Kidney tubule cell (primary cell): ENCODE measurements around the gene C1R.

Experiments used
- DNase-seq: peaks from one replicate; pipeline ENCODE4 v3.0.0-alpha.2; 2018; ENCODE audit warnings: low spot score

The C1R gene

GRCh38 chr12:7099290-7099996 is 7.2 kb upstream of the C1R start:
- no peak for DNase-seq

- DNase-seq = no peak
Measured at GRCh38 chr12:7096979-7097378, 4.7 kb upstream of the C1R start.

GRCh38 chr12:7096006-7096932 is 4.0 kb upstream of the C1R start:
- DNase-seq = no peak

GRCh38 chr12:7093892-7094291 is 1.6 kb upstream of the C1R start:
- DNase-seq = no peak

- no peak for DNase-seq
Measured at GRCh38 chr12:7093486-7093885, 1.2 kb upstream of the C1R start.

GRCh38 chr12:7092986-7093460 is 778 bp upstream of the C1R start:
- no peak for DNase-seq

- no peak for DNase-seq
Measured at GRCh38 chr12:7091660-7092228, 501 bp downstream of the C1R start.

GRCh38 chr12:7091171-7091570 is 1.1 kb downstream of the C1R start:
- no peak for DNase-seq

- peak; percentile 20 for DNase-seq
Measured at GRCh38 chr12:7090222-7090998, 1.8 kb downstream of the C1R start.

- no peak for DNase-seq
Measured at GRCh38 chr12:7089196-7089871, 2.9 kb downstream of the C1R start.

GRCh38 chr12:7083125-7083524 is 9.1 kb downstream of the C1R start:
- no peak for DNase-seq

- DNase-seq = no peak
Measured at GRCh38 chr12:7081037-7081436, 11.2 kb downstream of the C1R start.

- DNase-seq = peak; percentile 49
Measured at GRCh38 chr12:7079826-7080125, 12.5 kb downstream of the C1R start.

GRCh38 chr12:7078163-7078562 is 14.1 kb downstream of the C1R start:
- DNase-seq = no peak

- DNase-seq = no peak
Measured at GRCh38 chr12:7076493-7076892, 15.8 kb downstream of the C1R start.

GRCh38 chr12:7075939-7076338 is 16.3 kb downstream of the C1R start:
- DNase-seq = no peak

GRCh38 chr12:7075518-7075917 is 16.7 kb downstream of the C1R start:
- no peak for DNase-seq

GRCh38 chr12:7073946-7074345 is 18.3 kb downstream of the C1R start:
- DNase-seq = no peak

- no peak for DNase-seq
Measured at GRCh38 chr12:7072554-7072953, 19.7 kb downstream of the C1R start.

- no peak for DNase-seq
Measured at GRCh38 chr12:7072035-7072434, 20.2 kb downstream of the C1R start.

- DNase-seq = no peak
Measured at GRCh38 chr12:7069386-7069785, 22.9 kb downstream of the C1R start.

- DNase-seq = no peak
Measured at GRCh38 chr12:7068994-7069346, 23.3 kb downstream of the C1R start.
